Endothelial cell of umbilical vein (primary cell): ENCODE results near the gene KCNQ2. TPM values are rescaled to one million over a fixed set of nuclear protein-coding genes. Genes with fewer than 3 reads are reported as not detected.

ENCODE experiments used
- BruUV-seq: library from RNA; stranded (reverse); fragments of 400-500 nt; replicated peaks from 2 replicates; lab custom pipeline; 2021; lab: Mats Ljungman, UMichigan
- CTCF ChIA-PET: fragments of 300-600, 350-600 bp; sonication (Branson Sonifier 250); formaldehyde crosslinking; loops from one replicate; lab custom pipeline; 2021; ENCODE audit warnings: antibody characterized with exemption, inconsistent platforms; lab: Charles Lee
- POLR2A ChIA-PET: fragments of 300-600, 350-600 bp; sonication (Branson Sonifier 250); formaldehyde crosslinking; loops from one replicate; lab custom pipeline; 2021; ENCODE audit warnings: antibody characterized with exemption, inconsistent platforms; lab: Charles Lee
- DNase-seq: peaks from one replicate; pipeline ENCODE4 v3.0.0-alpha.2; 2011; ENCODE audit warnings: low read depth, low spot score
- FAIRE-seq: peaks from 2 replicates; lab custom pipeline; 2011; peaks lifted over from hg19 to GRCh38; lab: Jason Lieb, UNC
- H2AFZ ChIP-seq: 2 replicates; pipeline ENCODE4 v1.6.0; 2012; ENCODE audit warnings: low read depth, low read length, control low read depth, inconsistent platforms
- H3K27ac ChIP-seq: 2 replicates; pipeline ENCODE4 v1.5.1; 2011; ENCODE audit warnings: low read depth, mild to moderate bottlenecking, control low read depth, low read length, moderate library complexity; ENCODE audit not compliant: insufficient read depth
- H3K27me3 ChIP-seq, 2 experiments: 2 replicates each; pipeline versions ENCODE4 v1.6.0 to v1.6.1; 2011; ENCODE audit warnings: low read length in 2 of 2, mixed read lengths in 1 of 2; ENCODE audit not compliant: control insufficient read depth in 2 of 2, insufficient read depth in 2 of 2
- H3K36me3 ChIP-seq, 2 experiments: 2 replicates in 1 of 2; 3 replicates in 1 of 2; pipeline ENCODE4 v1.5.1; 2011; ENCODE audit warnings: low read length in 2 of 2, mild to moderate bottlenecking in 1 of 2, moderate library complexity in 1 of 2; ENCODE audit not compliant: control insufficient read depth in 2 of 2, insufficient read depth in 2 of 2; ENCODE audit errors: extremely low read depth in 1 of 2
- H3K4me1 ChIP-seq: 3 replicates; pipeline ENCODE4 v1.5.1; 2011; ENCODE audit warnings: mild to moderate bottlenecking, low read length; ENCODE audit not compliant: control insufficient read depth, insufficient read depth; ENCODE audit errors: extremely low read depth
- H3K4me2 ChIP-seq: 2 replicates; pipeline ENCODE4 v1.6.1; 2011; ENCODE audit warnings: low read length, control low read depth, mixed read lengths; ENCODE audit not compliant: insufficient read depth
- H3K4me3 ChIP-seq, 3 experiments: fragments of 200-600 bp in 1 of 3; sonication (generic), shearing (Covaris generic) in 1 of 3; replicated peaks in 1 of 3; 2 replicates each; pipeline ENCODE4 v1.5.1; 2011 to 2016; ENCODE audit warnings: control low read depth in 3 of 3, low read length in 3 of 3, mild to moderate bottlenecking in 2 of 3, inconsistent platforms in 1 of 3, low read depth in 1 of 3, moderate library complexity in 1 of 3; ENCODE audit not compliant: insufficient read depth in 1 of 3
- H3K79me2 ChIP-seq: 2 replicates; pipeline ENCODE4 v1.6.0; 2012; ENCODE audit warnings: low read length, inconsistent platforms; ENCODE audit not compliant: control insufficient read depth, insufficient read depth
- H3K9ac ChIP-seq: replicated peaks from 2 replicates; pipeline ENCODE3; 2011; ENCODE audit warnings: low read length, control low read depth; ENCODE audit not compliant: insufficient read depth; ENCODE audit errors: extremely low read depth
- H3K9me1 ChIP-seq: replicated peaks from 3 replicates; pipeline ENCODE4 v1.6.0; 2011; ENCODE audit warnings: mild to moderate bottlenecking, low read length; ENCODE audit not compliant: control insufficient read depth, insufficient read depth; ENCODE audit errors: extremely low read depth
- H3K9me3 ChIP-seq: replicated peaks from 2 replicates; pipeline ENCODE4 v1.5.1; 2012; ENCODE audit warnings: low read length, inconsistent platforms; ENCODE audit not compliant: control insufficient read depth, insufficient read depth
- H4K20me1 ChIP-seq: replicated peaks from 2 replicates; pipeline ENCODE3; 2011; ENCODE audit warnings: mild to moderate bottlenecking, low read length; ENCODE audit not compliant: control insufficient read depth, insufficient read depth; ENCODE audit errors: extremely low read depth
- EZH2 ChIP-seq: IDR thresholded peaks from 2 replicates; pipeline ENCODE4 v1.6.1; 2012; ENCODE audit warnings: borderline replicate concordance, low read depth, mild to moderate bottlenecking, moderate library complexity, low read length, inconsistent platforms; ENCODE audit not compliant: severe bottlenecking
- FOS ChIP-seq: IDR thresholded peaks from 2 replicates; pipeline ENCODE4 v1.6.1; 2011; ENCODE audit warnings: mild to moderate bottlenecking, low read length, moderate library complexity, borderline replicate concordance; ENCODE audit not compliant: insufficient read depth
- GATA2 ChIP-seq: IDR thresholded peaks from 2 replicates; pipeline ENCODE4 v1.7.0; 2011; ENCODE audit warnings: low read depth, mild to moderate bottlenecking, moderate library complexity, mixed read lengths, low read length; ENCODE audit not compliant: insufficient read length, insufficient read depth
- JUN ChIP-seq: IDR thresholded peaks from 2 replicates; pipeline ENCODE4 v1.6.1; 2011; ENCODE audit warnings: borderline replicate concordance, low read depth; ENCODE audit not compliant: insufficient read length, insufficient read depth
- MYC ChIP-seq: IDR thresholded peaks from one replicate; pipeline ENCODE4 v1.6.1; 2011; ENCODE audit warnings: mild to moderate bottlenecking, low read depth, low read length
- POLR2A ChIP-seq: IDR thresholded peaks from 2 replicates; pipeline ENCODE4 v1.6.1; 2012; ENCODE audit warnings: low read depth, mild to moderate bottlenecking, control low read depth, low read length
- POLR2AphosphoS5 ChIP-seq: IDR thresholded peaks from 2 replicates; pipeline ENCODE4 v1.6.1; 2012; ENCODE audit warnings: low read depth, mild to moderate bottlenecking, control low read depth, low read length, moderate library complexity; ENCODE audit not compliant: insufficient read depth
- dilution Hi-C: fragments of 300-500 bp; cut with MboI; formaldehyde crosslinking; loops from one replicate; pipeline ENCODE4 v1.15.0; 2019; ENCODE audit warnings: low sequenced_read_pairs; ENCODE audit not compliant: extremely low pct_ligation_motif_present
- intact Hi-C: fragments of 100-400 bp; cut with micrococcal nuclease; formaldehyde crosslinking; loops from one replicate; pipeline ENCODE4 v1.10.0; 2022
- polyA plus RNA-seq, 4 experiments: library from polyadenylated mRNA; depleted of rRNA in 3 of 4; stranded (reverse) in 3 of 4; unstranded in 1 of 4; fragments of >200 nt; gene quantifications; 2 replicates each; pipeline versions ENCODE4 v1.2.1 to v1.2.3, GENCODE V29; 2011 to 2012; ENCODE audit warnings: missing spikeins in 1 of 4
- total RNA-seq: library from RNA; stranded (reverse); gene quantifications from 2 replicates; pipeline ENCODE4 v1.2.3, GENCODE V29; 2021
- TF ChIP-seq, protein P1 (sequence below), 2 donors: IDR thresholded peaks; 1 replicate in 1 of 2; 2 replicates in 1 of 2; pipeline ENCODE4 v1.5.1; 2011; ENCODE audit warnings: low read length in 2 of 2, mild to moderate bottlenecking in 2 of 2, moderate library complexity in 2 of 2, control low read depth in 1 of 2, inconsistent platforms in 1 of 2, low read depth in 1 of 2; ENCODE audit not compliant: insufficient read depth in 1 of 2; ENCODE audit errors: extremely low read depth in 1 of 2
- TF ChIP-seq, protein P2 (sequence below): IDR thresholded peaks from 2 replicates; pipeline ENCODE4 v1.6.1; 2011; ENCODE audit not compliant: insufficient read depth, insufficient read length

KCNQ2 gene
- total and polyA plus RNA-seq, 2 donors (not counting 3 experiments of a cell fraction or from before 2014, with no cell fraction given), result not detected

DNA sequence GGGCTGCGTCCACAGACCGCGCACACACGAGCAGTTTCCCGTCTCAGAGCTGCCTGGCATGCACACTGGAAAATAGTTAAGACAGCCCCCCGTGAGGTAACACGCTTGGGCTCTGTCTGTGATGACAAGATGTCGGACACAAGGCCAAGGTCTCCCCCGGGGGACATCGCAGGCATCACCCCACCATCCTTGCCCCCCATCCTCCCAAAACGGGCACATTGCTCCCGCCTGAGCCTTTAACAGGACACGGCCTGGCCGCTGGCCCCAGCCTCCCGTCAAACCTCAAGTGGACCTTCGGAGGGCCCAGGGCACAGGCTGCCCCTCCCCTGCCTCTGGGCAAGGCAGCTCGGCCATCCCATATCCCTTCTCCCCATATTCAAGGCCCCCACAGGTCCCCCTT is 5.6 kb downstream of the KCNQ2 start:
- Histone ChIP-seq H3K4me2 (no peak overlapping the region), H3K27ac (no peak overlapping the region), H3K9me3 (no peaks in the 10 kb centered on the region), H2AFZ (no peak overlapping the region), H3K79me2 (no peaks in the 10 kb centered on the region), H3K4me1 (no peaks in the 10 kb centered on the region), H3K4me3 (no peak overlapping the region), H3K36me3 (no peaks in the 10 kb centered on the region), H4K20me1 (no peaks in the 10 kb centered on the region), H3K9me1 (no peaks in the 10 kb centered on the region), H3K9ac (no peak overlapping the region), H3K27me3 (peaks cover 10% of the 10 kb centered on the region in 2 experiments)
- DNase-seq (no peak), FAIRE-seq (no peak)
- dilution Hi-C loops, result no loop called here
- ChIA-PET POLR2A (no interaction called here), CTCF (no interaction called here)
- TF ChIP-seq JUN, result no peak
- TF ChIP-seq GATA2, result no peak
- no peak for TF ChIP-seq MYC
- no peak for TF ChIP-seq EZH2
- TF ChIP-seq, protein P1, sequence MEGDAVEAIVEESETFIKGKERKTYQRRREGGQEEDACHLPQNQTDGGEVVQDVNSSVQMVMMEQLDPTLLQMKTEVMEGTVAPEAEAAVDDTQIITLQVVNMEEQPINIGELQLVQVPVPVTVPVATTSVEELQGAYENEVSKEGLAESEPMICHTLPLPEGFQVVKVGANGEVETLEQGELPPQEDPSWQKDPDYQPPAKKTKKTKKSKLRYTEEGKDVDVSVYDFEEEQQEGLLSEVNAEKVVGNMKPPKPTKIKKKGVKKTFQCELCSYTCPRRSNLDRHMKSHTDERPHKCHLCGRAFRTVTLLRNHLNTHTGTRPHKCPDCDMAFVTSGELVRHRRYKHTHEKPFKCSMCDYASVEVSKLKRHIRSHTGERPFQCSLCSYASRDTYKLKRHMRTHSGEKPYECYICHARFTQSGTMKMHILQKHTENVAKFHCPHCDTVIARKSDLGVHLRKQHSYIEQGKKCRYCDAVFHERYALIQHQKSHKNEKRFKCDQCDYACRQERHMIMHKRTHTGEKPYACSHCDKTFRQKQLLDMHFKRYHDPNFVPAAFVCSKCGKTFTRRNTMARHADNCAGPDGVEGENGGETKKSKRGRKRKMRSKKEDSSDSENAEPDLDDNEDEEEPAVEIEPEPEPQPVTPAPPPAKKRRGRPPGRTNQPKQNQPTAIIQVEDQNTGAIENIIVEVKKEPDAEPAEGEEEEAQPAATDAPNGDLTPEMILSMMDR (IDR thresholded peaks at IDR 0.05; ENCODE audit: extremely low read depth in 1 of 2, insufficient read depth in 1 of 2, low read depth in 1 of 2, low read length in 2 of 2), result no peak
- no peak for TF ChIP-seq FOS
- no peak for TF ChIP-seq POLR2AphosphoS5
- no peak for TF ChIP-seq POLR2A
- TF ChIP-seq, protein P2, sequence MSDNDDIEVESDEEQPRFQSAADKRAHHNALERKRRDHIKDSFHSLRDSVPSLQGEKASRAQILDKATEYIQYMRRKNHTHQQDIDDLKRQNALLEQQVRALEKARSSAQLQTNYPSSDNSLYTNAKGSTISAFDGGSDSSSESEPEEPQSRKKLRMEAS, result no peak
- no TSS peak for BruUV-seq
- intact Hi-C loops, result no loop called here
